Epithelial cell of prostate (primary cell): Measurements from ENCODE around the gene NEO1.
"Not testable (repeated sequence)": the region's sequence is repeated elsewhere in the genome, so short reads cannot be mapped to it uniquely, and the experiment has no call there.

ENCODE experiments used
- DNase-seq: peaks from one replicate; pipeline ENCODE4 v3.0.0-alpha.2; 2011; ENCODE audit warnings: low read depth, low spot score
- H3K27ac ChIP-seq: fragments of 450-650 bp; 2 replicates; pipeline ENCODE4 v1.5.1; 2017; ENCODE audit warnings: mild to moderate bottlenecking

The NEO1 gene

DNA sequence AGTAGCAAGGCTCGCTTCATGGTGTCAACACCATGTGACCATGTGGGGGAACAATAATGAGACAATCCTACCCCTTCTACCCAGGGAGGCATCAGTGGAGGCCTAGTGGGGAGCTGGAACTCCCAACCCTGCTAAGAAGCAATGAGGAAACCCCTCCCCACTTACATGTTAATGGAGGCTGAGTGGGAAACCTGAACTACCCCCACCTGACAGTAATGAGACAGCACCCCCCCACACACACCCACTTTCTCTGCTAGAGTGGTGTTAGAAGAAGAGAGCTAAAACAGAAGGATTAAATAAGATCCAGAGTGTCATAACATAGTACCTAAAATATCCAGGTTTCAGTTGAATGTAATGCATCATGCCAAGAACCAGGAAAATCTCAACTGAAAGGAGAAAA lies 78.6 kb downstream of the NEO1 start:
- H3K27ac ChIP-seq = no peak overlapping the region
- no peak for DNase-seq

DNA sequence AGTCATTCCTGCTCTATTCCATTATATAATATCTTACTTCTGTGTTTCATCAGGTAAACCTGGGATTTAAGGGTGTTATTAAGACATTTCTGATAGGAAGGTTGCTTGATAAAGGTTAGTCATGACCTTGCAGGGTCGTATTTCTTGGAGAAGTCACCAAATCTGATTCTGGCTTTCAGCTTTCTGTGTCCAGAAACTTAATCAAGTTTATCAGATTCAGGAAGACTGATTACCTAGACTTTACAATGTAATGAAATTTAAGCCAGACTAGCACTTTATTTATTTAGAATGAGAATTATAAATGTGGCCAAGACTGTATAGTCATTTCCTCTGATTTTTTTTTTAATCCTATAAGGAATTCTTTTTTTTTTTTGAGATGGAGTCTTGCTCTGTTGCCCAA lies 81.9 kb downstream of the NEO1 start:
- no peak for DNase-seq
- H3K27ac ChIP-seq = no peak overlapping the region

DNA sequence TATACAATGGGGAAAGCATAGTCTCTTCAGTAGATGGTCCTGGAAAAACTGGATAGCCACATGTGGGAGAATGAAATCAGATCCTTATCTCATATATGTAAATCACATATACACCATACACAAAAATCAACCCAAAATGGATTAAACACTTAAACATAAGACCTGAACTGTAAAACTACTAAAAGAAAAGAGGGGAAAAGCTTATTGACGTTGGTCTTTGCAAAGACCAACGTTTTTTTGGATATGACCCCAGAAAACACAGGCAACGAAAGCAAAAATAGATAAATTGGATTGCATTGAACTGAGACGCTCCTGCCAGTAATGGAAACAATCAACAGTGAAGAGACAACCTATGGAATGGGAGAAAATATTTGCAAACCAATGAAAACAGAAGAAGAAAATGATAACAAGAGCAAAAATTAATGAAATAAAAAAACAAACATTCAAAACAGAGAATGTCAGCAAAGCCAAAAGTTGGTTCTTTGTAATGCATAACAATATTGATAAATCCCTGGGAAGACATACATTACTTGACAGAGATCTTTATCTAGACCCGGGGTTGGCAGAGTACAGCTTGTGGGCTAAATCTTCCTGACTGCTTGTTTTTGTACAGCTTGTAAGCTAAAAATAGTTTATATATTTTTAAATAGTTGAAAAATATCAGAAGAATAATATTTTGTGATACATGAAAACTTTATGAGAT lies 86.9 kb downstream of the NEO1 start:
- no peak overlapping the region for H3K27ac ChIP-seq
- DNase-seq = no peak

DNA sequence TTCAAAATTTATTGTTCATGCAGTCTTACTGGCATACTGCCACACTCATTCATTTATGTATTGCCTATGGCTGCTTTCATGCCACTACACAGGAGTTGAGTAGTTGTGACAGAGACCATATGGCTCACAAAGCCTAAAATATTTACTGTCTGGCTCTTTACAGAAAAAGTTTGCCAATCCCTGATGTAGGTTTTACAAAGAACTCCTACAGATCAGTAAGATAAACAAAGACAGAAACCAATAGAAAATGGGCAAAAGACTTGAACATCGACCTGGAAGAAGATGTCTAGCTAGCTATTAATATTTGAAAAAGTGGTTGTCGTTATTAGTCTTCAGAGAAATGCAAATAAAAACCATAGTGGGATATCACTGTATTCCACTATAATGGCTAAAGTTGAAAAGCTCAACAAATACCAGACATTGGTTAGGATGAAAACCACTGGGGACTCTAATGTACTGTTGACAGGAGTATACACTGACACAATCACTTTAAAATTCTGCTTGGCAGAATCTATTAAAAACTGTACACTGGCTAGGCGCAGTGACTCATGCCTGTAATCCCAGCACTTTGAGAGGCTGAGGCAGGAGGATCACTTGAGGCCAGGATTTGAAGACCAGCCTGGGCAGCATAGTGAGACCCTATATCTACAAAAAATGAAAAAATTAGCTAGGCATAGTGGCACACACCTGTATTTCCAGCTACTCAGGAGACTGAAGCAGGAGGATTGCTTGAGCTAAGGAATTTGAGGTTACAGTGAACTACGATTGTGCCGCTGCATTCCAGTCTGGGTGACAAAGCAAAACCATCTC lies 87.7 kb downstream of the NEO1 start:
- DNase-seq = no peak

DNA sequence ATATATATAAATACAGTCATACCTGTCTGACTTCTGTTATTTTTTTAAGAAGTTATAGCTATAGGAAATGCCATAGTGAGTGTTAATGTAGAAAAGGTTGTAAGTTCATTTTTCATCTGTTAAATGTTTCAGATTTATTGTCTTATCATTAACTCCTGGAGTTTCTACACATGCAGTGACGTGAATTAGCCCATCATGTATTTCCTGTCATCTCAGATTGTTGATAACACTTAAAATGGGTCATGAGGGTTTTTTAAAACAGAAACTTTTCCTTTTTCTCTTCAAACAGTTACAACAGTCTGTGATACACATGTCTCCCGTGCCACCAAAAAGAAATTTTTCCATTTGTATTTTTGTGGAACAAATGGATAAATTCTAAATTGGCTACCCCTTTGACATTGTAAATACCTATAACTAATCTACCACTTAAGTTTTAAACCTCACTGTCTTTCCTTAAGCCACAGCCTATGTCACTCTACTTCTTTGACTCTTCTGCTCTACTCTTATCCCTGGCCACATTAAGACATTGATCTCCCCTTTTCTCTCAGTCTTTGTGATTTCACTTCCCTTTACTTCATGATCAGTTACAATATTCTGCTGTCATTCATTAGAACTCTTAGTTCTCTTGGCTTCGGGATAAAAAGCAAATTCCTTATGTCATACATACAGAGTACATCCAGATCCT lies 89.1 kb downstream of the NEO1 start:
- no peak overlapping the region for H3K27ac ChIP-seq
- no peak for DNase-seq

More for the DNA sequence above, 87.7 kb downstream of the NEO1 start:
- H3K27ac ChIP-seq = no peak overlapping the region

DNA sequence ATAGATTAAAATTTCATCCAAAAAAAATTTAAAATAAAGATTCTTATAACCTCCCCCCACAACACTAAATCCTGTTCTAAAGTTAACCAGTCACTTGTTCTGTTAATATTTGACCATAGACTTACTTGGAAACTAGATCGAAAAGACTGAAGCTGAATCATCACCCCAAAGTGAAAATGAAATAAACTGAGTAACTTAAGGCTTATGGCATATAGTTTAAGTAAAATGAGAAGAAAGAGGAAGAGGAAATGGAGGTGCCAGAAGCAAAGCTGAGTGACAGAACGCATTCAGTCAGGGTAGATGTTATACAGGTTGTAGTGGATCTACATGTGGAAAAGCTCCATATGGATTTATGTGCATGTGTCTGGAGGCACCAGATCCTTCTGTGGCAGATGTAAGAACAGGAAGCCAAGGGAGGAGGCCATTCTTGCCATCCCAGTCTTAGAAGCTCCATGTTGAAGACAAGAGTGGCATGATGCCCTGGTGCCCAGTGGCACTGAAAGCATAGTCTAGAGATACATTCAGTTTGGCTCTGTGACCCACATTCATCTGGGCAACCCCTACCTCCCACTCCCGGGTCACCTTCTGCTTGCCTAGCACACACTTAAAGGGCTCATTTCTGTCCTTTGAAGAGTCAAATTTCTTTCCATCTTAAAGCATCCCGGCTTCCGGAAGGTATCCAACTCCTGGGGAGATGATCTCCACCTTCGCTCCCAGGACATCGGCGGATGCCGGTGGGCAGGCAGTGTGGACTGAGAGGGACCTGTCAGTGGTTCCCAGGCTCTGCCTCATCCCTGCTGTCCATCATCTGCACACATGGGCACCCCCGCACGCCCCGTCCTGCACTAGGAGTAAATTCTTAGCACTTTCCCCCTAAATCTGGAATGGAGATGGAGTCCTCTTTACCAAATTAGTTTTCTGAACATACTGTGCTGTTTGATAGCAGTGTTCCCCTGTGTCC lies 90.8 kb downstream of the NEO1 start:
- no peak for DNase-seq
- H3K27ac ChIP-seq = no peak overlapping the region

DNA sequence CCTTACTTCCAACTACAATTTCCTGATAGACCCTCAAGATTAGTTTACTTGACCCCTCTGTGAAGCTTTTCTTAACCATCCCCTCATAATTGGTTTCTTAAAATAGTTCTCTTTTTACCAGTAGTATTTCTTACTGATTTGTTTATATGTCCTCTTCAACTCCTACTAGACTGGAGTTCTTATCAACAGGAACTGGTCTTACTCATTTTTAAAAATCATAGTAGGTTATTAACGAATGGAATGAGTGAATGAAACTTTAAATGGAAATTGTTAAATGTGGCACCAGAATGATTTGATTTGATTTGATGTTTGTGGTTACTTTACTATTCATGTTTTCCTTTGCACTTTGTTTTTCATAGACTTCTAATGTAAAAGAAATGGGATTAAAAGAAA lies 91.5 kb downstream of the NEO1 start:
- no peak for DNase-seq
- H3K27ac ChIP-seq = no peak overlapping the region

DNA sequence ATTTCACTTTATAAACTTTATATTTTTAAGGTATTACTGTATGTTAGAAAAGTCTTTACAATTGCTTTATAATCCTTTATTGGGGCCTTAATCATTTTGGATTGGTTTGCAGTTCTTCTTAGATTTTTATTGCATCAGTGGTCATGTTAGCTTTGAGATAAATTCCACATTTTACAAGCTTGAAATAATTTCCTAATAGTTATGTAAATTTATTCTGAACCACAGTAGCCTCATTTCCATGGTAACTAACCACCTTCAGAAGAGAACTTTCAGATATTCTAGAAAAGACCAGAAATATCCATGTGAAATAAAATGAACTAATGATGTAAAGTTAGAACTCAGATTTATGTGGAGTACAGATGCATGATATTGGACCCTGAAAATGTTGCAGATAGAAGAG lies 94.2 kb downstream of the NEO1 start:
- H3K27ac ChIP-seq = no peak overlapping the region
- DNase-seq = no peak

DNA sequence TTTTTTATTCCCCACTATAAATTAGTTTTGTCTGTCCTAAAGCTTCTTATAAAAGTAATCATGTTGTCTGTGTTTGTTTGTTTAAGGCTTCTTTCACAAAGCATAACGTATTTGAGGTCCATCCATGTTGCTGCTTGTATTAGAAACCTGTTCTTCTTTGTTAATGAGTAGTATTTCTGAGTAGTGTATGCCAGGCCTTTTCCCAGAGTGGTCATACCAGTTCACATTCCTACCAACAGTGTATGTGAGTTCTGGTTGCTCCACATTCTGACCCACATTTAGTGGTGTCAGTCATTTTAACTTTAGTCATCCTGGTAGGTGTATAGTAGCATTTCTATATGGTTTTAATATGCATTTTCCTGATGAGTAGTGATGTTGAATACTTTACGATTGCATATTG lies 98.6 kb downstream of the NEO1 start:
- no peak overlapping the region for H3K27ac ChIP-seq
- DNase-seq = peak; percentile 53

DNA sequence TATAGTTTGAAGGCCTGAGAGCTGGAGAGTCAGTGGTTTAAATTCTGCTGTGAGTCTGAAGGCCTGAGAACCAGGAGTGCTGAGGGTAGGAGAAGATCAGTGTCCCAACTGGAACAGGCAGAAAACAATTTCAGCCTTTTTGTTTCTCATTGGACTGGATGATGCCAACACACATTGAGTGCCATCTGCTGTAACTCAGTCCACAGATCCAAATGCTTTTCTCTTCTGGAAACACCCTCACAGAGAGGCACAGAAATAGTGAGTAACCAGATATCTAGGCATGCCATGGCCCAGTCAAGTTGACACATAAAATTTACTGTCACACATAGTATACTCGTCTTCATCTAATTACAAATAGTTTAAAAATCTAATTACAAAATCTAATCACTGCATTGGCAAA lies 100.8 kb downstream of the NEO1 start:
- DNase-seq = no peak
- H3K27ac ChIP-seq = no peak overlapping the region

DNA sequence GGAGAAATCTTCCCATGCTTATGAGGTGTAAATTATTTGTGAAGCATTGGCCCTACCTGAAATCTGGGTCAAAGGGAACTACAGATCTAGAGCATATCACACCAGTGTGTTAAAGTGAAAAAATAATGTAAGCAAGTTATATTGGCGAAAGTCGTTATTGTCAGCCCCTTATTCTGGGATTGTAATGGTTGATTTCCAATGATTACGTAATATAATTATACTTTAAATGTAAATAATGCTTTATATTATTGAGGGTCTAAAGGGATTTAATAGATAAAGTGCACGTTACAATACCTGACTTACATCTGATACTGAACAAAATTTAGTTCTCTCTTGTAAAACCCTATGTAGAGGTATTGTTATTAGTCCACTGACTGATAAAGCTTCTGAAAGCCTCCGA lies 101.2 kb downstream of the NEO1 start:
- DNase-seq = no peak
- H3K27ac ChIP-seq = no peak overlapping the region

DNA sequence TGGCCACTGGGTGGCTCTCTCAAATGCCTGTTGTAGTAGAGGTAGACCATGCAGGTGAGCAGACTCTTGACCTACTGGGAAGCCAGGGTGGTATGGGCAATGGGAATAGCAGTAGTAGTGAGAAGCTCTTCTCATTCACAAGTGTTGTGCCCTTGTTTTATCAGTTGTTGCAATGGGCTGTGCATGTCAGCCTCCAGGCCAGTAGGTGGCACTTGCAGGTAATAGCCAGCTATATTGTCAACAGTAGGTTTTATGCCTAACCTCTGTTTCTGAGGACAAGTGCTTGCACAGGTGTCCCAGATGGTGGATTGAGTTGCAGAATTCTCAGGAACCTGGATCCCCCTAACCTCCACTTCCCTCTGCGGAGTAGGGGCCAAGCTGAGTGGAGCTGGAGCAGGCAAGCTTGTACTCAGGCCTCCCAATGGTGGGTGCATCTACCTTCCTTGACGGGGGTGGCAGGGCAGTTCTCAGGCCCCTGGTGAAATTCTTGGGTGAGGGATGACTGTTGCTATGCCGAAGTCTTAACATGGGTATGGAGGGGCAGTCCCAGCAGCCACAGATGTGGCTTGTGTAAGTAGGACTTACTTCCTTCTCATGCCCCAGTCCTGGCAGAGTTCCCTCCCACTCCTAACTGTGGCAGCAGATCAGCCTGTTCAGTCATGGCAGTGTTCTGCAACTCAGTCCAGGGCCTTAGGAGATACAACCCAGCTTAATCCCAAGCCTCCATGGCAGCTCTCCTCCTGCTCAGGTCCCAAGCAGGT lies 104.3 kb downstream of the NEO1 start:
- H3K27ac ChIP-seq = no peak overlapping the region
- no peak for DNase-seq

DNA sequence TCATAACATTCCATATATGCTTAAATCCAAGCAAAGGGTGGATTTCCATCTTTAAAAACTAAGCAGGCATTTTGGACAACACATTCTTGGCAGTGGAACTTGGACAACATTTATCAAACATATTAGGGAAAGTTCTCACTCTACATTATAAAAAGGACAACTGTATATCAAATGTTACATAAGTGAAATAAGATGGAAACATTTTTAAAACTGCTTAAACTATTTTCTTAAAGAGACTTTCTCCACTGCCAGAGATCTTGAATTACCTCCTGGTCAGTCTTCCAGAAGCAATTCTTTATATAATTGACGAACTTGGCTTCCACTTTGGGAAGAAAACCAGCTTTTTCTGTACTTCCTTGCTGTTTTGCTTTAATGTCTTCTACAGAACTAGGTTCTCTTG lies 109.3 kb downstream of the NEO1 start:
- no peak for DNase-seq
- H3K27ac ChIP-seq = no peak overlapping the region

DNA sequence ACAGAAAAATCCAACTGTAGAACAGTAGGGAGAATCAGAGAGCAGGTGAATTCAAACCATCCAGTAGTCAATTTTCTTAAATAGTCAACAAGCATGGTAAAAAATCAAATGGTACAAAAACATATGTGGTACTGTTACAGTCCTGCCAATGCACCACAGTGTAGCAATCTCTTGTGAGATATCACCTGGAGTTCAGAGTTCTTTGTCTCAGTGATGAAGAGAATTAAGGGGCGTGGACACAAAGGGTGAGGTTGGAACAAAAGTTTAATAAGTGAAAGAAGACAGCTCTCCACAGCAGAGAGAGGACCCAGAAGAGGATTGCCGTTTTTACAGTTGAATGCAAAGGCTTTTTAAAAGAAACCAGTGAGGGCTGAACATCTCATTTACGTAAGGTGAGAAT lies 113.2 kb downstream of the NEO1 start:
- DNase-seq = no peak
- H3K27ac ChIP-seq = peak overlapping the region; percentile 38

DNA sequence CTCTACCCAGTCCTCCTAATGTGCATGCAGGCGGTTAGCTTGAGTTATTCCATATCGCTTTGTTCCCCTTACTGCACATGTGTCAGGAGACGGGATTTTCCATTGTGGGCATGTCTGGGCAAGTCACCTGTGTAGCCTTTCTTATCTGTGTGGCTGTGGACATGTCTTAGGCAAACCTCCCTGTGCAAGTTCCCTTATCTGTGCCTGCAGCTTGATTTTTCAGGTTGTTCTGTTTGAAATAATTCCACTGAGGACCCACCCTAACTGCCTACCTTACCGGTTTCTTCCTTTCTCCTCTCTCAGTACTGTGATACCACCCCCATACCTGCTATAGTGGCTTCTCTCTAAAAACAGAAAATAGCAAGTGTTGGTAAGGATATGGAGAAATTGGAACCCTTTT lies 113.6 kb downstream of the NEO1 start:
- peak overlapping the region; percentile 38 for H3K27ac ChIP-seq
- peak; percentile 1 for DNase-seq

DNA sequence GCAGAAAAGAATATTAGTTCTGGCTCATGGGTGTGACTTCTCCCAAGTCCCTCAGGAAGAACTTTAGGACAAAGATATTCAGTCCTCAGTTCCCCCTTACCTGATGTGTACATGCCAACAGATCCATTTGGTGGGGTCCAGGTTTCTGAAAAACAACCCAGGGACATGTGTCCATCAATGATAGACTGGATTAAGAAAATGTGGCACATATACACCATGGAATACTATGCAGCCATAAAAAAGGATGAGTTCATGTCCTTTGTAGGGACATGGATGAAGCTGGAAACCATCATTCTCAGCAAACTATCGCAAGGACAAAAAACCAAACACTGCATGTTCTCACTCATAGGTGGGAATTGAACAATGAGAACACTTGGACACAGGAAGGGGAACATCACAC lies 114.4 kb downstream of the NEO1 start:
- H3K27ac ChIP-seq = not testable (repeated sequence)

DNA sequence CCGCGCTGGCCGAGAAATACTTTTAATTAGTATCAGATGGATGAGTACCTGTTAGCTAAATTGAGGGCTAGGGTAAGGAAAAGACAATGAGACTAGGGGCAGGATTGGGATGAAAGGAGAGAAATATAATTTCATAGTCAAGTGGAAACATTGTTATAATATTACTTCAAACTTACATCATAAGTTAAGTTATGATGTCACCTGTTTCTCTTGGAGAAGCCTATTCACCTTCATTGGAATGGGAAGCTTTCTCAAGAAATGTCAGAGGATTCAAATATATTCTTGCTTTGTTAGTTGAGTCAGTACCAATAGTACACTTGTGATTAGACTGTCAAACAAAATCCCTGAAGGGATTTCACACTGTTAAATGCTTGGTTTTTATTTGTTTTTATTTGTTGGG lies 116.2 kb downstream of the NEO1 start:
- no peak overlapping the region for H3K27ac ChIP-seq
- DNase-seq = no peak

More for the DNA sequence above, 114.4 kb downstream of the NEO1 start:
- not testable (repeated sequence) for DNase-seq

DNA sequence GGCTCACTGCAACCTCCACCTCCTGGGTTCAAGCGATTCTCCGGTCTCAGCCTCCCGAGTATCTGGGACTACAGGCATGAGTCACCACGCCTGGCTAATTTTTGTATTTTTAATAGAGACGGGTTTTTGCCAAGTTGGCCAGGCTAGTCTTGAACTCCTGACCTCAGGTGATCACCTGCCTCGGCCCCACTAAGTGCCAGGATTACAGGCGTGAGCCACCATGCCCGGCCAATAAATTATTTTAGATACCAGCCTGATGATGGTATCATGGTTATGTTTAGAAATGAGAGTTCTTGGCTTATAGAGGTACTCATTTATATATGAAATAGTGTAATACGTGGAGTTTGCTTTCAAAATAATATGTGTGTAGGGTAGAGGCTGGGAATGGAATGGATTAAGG lies 119.4 kb downstream of the NEO1 start:
- H3K27ac ChIP-seq = no peak overlapping the region
- no peak for DNase-seq

DNA sequence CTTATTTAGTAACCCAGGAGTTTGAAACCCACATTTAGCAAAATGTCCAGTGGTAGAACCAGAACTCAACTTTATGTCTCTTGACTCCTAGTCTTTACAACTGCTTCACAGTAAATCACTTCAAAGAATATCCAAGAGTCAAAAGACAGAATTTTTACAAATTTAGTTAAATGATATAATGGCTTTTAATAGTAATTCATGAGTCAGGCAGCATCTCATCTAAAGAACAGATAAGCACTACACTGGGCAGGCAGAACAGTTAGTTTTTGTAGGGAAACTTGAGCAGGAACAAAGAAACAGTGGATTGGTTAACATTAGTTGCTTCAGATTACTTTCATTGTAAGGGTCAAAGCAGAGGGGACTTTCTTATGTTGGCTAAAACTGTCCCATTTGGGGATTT lies 120.2 kb downstream of the NEO1 start:
- H3K27ac ChIP-seq = no peak overlapping the region
- no peak for DNase-seq
